ENCODE results near the gene WIPF3.

Gene WIPF3

GRCh38 chr7:29896685-29897411, 90.5 kb downstream of the WIPF3 start:
- TF ChIP-seq CTCF (IDR thresholded peaks at IDR 0.05; ENCODE audit: low read length, missing control alignments): no peak
- H3K4me3 ChIP-seq (replicated peaks; ENCODE audit: low read depth, low read length): no peak overlapping the region
- DNase-seq (ENCODE audit: low read depth): no peak

DNA sequence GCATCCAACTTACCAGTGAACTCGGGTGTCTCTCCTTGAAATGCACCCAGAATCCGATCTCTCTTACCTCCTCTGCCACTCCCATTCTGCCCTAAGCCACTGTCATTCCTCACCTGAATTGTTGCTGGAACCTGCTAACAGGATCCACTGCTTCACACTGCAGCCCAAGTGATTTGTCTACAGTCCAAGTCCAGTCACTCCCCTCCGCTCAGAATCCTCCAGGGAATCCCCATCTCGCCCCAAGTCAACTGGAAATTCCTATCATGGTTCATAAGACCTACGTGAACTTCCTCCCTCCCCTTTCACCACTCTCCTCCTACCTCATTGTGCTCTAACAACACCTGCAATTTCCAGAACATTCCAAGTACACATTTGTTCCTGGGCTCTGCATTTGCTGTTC, 92.0 kb downstream of the WIPF3 start:
- H3K4me3 ChIP-seq (replicated peaks; ENCODE audit: low read depth, low read length): no peak overlapping the region
- no peak for DNase-seq (ENCODE audit: low read depth)
- TF ChIP-seq CTCF (IDR thresholded peaks at IDR 0.05; ENCODE audit: low read length, missing control alignments): no peak

- no peak overlapping the region for H3K4me3 ChIP-seq (replicated peaks; ENCODE audit: low read depth, low read length)
- no peak for TF ChIP-seq CTCF (IDR thresholded peaks at IDR 0.05; ENCODE audit: low read length, missing control alignments)
- no peak for DNase-seq (ENCODE audit: low read depth)
Measured at GRCh38 chr7:29900745-29901144, 94.4 kb downstream of the WIPF3 start.

- no peak for DNase-seq (ENCODE audit: low read depth)
- no peak overlapping the region for H3K4me3 ChIP-seq (replicated peaks; ENCODE audit: low read depth, low read length)
- no peak for TF ChIP-seq CTCF (IDR thresholded peaks at IDR 0.05; ENCODE audit: low read length, missing control alignments)
Measured at GRCh38 chr7:29906200-29907022, 100.1 kb downstream of the WIPF3 start.

- no peak for TF ChIP-seq CTCF (IDR thresholded peaks at IDR 0.05; ENCODE audit: low read length, missing control alignments)
- no peak for DNase-seq (ENCODE audit: low read depth)
- no peak overlapping the region for H3K4me3 ChIP-seq (replicated peaks; ENCODE audit: low read depth, low read length)
Measured at GRCh38 chr7:29914180-29914579, 107.9 kb downstream of the WIPF3 start.

DNA sequence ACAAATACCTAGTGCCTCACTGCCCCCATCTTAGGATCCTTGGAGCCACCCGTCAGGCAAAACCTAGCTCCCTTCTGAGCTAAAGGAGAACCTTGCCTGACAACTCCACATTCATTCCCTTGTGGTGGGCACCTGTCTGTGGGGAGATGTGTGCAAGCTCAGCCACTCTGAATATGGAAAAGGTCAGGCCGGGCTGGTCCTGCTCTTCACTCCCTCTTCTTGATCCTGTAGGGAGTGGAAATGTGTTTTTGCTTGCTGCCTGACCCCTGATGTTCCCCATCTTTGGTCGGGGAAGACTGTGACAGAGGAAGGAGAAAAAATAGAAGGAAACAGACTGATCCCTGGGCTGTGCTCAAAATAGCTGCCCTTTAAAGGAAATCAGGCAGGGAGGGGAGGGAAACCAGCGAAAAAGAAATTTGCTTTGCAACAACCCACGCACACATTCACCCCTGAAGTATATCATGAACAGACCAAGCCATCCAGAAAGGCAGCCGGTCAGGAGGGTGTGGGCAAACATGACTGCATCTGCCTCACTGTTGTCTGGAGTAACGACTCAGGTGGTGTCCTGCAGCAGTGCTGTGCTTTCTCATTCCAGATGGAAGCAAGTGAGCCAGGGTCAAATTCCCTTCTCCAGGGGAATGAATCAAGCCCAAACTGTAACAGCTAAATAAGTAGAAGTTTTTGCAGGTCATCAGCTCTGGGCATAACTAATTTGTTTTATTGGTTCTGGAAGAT, 109.3 kb downstream of the WIPF3 start:
- H3K4me3 ChIP-seq (replicated peaks; ENCODE audit: low read depth, low read length): no peak overlapping the region
- no peak for TF ChIP-seq CTCF (IDR thresholded peaks at IDR 0.05; ENCODE audit: low read length, missing control alignments)
- DNase-seq (ENCODE audit: low read depth): no peak
